ENCODE measurements around the gene CREM. TPM values are rescaled to one million over a fixed set of nuclear protein-coding genes. Genes with fewer than 3 reads are reported as not detected.

CREM gene
- total RNA-seq, 1 experiment from 2014 or later, result 31.8 TPM

DNA sequence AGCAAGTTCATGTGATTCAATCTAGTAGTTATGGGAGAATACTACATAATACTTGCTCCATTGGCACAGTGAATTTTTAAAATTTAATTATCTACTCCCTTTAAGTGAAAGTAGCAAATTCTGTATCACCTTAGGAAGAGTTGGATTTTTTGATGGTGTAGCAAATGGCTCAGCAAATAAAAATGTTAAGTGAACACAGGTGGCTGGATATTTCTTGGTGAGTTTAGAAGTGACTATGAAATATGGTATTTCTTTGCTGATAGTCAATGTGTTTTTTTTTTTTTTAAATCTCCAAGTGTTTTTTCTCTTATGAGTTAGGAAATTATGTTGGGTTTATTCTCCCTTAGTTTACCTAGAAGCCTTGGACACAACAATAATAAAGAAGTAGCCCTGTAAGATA, 67.8 kb downstream of the CREM start:
- Histone ChIP-seq H3K27me3 (ENCODE audit: control insufficient read depth, insufficient read depth, low read length) (no peaks in the 10 kb centered on the region), H3K36me3 (replicated peaks; ENCODE audit: control insufficient read depth, insufficient read depth, low read length) (no peaks in the 10 kb centered on the region), H3K4me3 (ENCODE audit: insufficient read depth, low read depth, low read length) (no peak overlapping the region)
- no peak for DNase-seq

DNA sequence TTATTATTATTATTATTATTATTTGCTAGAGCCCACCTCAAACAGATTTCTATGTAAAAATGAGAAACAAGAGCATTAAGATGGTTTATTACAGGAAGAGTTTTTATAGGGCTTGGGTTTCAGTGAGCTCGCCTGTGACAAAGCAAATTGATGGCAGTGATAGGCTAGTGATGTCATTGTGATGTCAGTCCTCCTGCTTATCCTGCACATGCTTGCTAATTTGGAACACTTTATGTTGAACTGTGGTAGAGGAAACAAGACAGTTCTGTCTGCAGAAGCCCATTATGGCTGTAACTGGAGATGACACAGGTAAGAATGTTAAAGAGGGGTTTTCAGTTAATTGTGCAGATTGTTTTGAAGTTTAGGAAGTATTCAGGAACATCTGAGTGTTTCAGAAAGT, 68.3 kb downstream of the CREM start:
- DNase-seq, result no peak
- no peaks in the 10 kb centered on the region for H3K27me3 ChIP-seq (ENCODE audit: control insufficient read depth, insufficient read depth, low read length)
- no peaks in the 10 kb centered on the region for H3K36me3 ChIP-seq (replicated peaks; ENCODE audit: control insufficient read depth, insufficient read depth, low read length)

GRCh38 chr10:35195361-35196306, 69.0 kb downstream of the CREM start:
- DNase-seq, result peak; percentile 68
- Histone ChIP-seq H3K4me3 (ENCODE audit: insufficient read depth, low read depth, low read length) (peak overlapping the region; percentile 39), H3K27me3 (ENCODE audit: control insufficient read depth, insufficient read depth, low read length) (no peaks in the 10 kb centered on the region), H3K36me3 (replicated peaks; ENCODE audit: control insufficient read depth, insufficient read depth, low read length) (no peaks in the 10 kb centered on the region)

More for the DNA sequence above, 68.3 kb downstream of the CREM start:
- H3K4me3 ChIP-seq (ENCODE audit: insufficient read depth, low read depth, low read length), result no peak overlapping the region

DNA sequence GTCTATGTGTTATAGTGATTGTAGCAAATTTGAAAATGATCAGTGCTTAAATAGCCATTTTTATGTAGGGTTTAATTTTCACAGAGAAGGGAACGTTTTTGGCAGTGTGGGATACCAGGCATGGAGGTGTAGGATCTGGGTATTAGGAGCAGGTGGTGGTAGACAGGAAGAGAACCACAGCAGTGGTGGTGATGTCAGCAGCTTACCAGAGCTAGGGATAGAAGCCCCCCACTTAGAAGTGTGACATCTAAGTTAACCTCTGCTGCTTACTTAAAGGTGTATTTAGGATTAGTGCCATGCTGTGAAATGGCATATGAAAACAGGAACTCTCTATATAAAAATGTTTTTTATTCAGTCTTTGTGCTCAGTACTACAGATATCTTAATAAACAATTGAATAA, 73.8 kb downstream of the CREM start:
- no peak overlapping the region for H3K4me3 ChIP-seq (ENCODE audit: insufficient read depth, low read depth, low read length)
- no peaks in the 10 kb centered on the region for H3K27me3 ChIP-seq (ENCODE audit: control insufficient read depth, insufficient read depth, low read length)
- no peak for DNase-seq

DNA sequence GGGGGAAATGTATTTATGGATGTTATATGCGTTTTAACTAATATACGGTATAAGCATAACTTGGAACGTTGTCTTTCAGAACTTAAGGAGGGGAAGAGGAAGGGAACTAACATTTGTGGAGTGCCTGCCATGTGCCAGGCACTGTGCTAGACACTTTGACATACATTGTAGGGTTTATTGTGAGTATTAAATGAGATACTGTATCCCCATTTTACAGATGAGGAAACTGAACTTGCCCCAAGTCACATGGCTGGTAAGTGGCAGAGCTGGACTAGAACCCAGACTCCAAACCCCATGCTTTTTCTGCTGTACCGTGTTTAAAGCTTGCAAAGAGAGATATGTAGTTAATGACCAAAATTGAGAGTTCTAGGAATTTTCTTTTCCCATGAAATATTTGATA, 74.6 kb downstream of the CREM start:
- Histone ChIP-seq H3K36me3 (replicated peaks; ENCODE audit: control insufficient read depth, insufficient read depth, low read length) (no peaks in the 10 kb centered on the region), H3K4me3 (ENCODE audit: insufficient read depth, low read depth, low read length) (no peak overlapping the region), H3K27me3 (ENCODE audit: control insufficient read depth, insufficient read depth, low read length) (no peaks in the 10 kb centered on the region)
- DNase-seq, result no peak

More for the DNA sequence above, 73.8 kb downstream of the CREM start:
- no peaks in the 10 kb centered on the region for H3K36me3 ChIP-seq (replicated peaks; ENCODE audit: control insufficient read depth, insufficient read depth, low read length)

DNA sequence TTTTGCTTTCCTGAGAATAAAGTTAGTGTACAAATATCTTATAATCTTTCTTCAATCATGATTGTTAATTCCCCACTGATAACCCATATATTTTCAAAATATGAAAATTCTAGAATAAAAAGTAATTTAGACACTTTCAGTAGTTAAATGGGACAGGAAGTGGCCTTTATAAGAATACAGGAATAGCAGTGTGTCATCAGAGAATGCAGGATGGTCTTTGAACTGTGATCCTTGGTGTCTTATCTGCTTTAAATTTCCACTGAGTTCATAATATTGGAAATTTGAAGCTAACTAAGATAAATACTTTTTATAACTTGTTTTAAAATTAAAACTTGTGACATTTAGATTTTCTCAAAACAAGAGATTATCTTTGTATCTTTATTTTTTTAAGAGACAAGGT, 75.4 kb downstream of the CREM start:
- Histone ChIP-seq H3K27me3 (ENCODE audit: control insufficient read depth, insufficient read depth, low read length) (no peaks in the 10 kb centered on the region), H3K4me3 (ENCODE audit: insufficient read depth, low read depth, low read length) (no peak overlapping the region), H3K36me3 (replicated peaks; ENCODE audit: control insufficient read depth, insufficient read depth, low read length) (no peaks in the 10 kb centered on the region)
- no peak for DNase-seq

DNA sequence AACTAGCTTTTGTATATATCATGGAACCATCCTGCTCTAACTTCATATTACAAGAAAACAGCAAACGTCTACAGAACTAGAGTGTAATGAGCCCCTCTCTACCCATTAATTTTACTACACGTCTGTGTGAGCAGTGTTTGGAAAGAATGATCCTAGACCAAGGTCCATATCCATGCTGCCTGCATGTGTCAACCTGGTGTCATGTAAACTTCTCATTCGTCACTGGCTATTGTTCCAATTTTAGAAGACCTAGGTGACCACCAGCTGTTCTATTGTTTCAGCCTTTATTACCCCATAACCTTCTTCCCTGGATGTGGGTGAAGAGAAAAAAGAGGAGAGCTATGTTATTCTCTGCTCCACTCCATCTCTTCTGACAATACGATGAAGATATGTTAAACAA, 77.1 kb downstream of the CREM start:
- no peak overlapping the region for H3K4me3 ChIP-seq (ENCODE audit: insufficient read depth, low read depth, low read length)
- H3K36me3 ChIP-seq (replicated peaks; ENCODE audit: control insufficient read depth, insufficient read depth, low read length), result no peaks in the 10 kb centered on the region
- DNase-seq, result no peak
- H3K27me3 ChIP-seq (ENCODE audit: control insufficient read depth, insufficient read depth, low read length), result no peaks in the 10 kb centered on the region

DNA sequence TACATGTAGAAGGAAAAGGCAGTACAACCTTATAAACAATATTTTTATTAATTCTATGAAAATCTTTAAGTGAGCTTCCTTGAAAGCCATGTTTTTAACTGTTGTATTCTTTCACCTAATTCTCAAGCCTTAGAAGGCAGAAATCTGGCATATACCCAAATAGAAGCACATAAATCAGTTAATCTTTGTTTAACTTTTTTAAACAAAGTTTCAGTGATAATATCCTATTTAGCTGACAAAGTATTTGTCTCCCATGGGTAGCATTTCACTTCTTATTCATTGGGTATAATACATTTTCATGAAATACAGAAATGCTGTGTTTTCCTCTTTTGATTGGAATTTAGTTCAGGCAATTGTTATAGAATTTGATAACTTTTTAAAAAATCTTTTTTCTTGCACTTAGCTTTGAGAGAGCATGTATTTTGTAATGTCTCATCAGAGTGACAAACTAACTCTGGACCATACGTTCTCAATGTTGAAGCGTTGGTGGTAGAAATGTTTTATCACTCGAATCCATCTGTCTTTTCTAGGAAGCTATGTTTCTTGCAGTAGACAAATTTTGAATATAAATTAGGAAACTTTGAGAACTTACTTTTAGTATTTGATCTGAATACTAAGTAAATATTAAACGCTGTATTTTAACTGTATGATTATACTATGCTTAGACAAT, 78.1 kb downstream of the CREM start:
- Histone ChIP-seq H3K36me3 (replicated peaks; ENCODE audit: control insufficient read depth, insufficient read depth, low read length) (no peaks in the 10 kb centered on the region; the same call in 1 of the 2 replicates), H3K27me3 (ENCODE audit: control insufficient read depth, insufficient read depth, low read length) (no peaks in the 10 kb centered on the region), H3K4me3 (ENCODE audit: insufficient read depth, low read depth, low read length) (no peak overlapping the region)
- no peak for DNase-seq

GRCh38 chr10:35206274-35206673, 79.6 kb downstream of the CREM start:
- Histone ChIP-seq H3K4me3 (ENCODE audit: insufficient read depth, low read depth, low read length) (no peak overlapping the region), H3K36me3 (replicated peaks; ENCODE audit: control insufficient read depth, insufficient read depth, low read length) (no peaks in the 10 kb centered on the region; the same call in 1 of the 2 replicates), H3K27me3 (ENCODE audit: control insufficient read depth, insufficient read depth, low read length) (no peaks in the 10 kb centered on the region)
- DNase-seq, result no peak

GRCh38 chr10:35208536-35208935, 81.9 kb downstream of the CREM start:
- Histone ChIP-seq H3K27me3 (ENCODE audit: control insufficient read depth, insufficient read depth, low read length) (no peaks in the 10 kb centered on the region), H3K36me3 (replicated peaks; ENCODE audit: control insufficient read depth, insufficient read depth, low read length) (no peaks in the 10 kb centered on the region; the same call in 1 of the 2 replicates), H3K4me3 (ENCODE audit: insufficient read depth, low read depth, low read length) (no peak overlapping the region)
- no peak for DNase-seq

GRCh38 chr10:35208949-35209613, 82.4 kb downstream of the CREM start:
- no peak for DNase-seq
- Histone ChIP-seq H3K27me3 (ENCODE audit: control insufficient read depth, insufficient read depth, low read length) (no peaks in the 10 kb centered on the region), H3K4me3 (ENCODE audit: insufficient read depth, low read depth, low read length) (no peak overlapping the region), H3K36me3 (replicated peaks; ENCODE audit: control insufficient read depth, insufficient read depth, low read length) (no peaks in the 10 kb centered on the region; the same call in 1 of the 2 replicates)

DNA sequence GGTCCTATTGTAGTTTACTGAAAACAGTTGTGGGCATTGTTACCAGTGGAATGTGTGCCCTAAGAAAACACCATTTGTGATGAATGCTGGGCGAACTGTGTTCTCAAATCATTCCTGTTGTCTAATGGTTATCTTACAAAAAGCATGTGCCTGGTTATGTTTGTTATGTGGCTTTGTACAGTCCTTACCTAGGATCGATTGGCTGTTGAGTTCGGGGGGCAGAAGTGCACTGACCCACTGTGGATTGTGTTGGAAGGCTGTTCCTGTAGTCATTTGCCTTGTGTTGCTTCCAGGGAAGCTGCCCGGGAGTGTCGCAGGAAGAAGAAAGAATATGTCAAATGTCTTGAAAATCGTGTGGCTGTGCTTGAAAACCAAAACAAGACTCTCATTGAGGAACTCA, 84.3 kb downstream of the CREM start:
- Histone ChIP-seq H3K27me3 (ENCODE audit: control insufficient read depth, insufficient read depth, low read length) (no peaks in the 10 kb centered on the region), H3K36me3 (replicated peaks; ENCODE audit: control insufficient read depth, insufficient read depth, low read length) (no peaks in the 10 kb centered on the region; the same call in 1 of the 2 replicates), H3K4me3 (ENCODE audit: insufficient read depth, low read depth, low read length) (no peak overlapping the region)
- no peak for DNase-seq

DNA sequence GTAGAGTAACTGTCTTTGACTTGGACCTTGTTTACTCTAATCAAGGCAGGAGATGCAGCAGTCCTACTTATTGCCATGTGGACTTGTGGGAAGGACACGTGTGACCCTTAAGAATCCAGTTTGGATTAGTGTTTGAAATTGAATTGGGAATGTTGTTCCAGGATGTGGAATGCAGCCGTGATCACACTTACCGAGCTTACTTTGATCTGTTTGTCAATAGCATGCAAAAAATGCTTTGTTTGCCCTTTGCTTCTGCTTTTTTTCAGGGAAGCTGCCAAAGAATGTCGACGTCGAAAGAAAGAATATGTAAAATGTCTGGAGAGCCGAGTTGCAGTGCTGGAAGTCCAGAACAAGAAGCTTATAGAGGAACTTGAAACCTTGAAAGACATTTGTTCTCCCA, 84.7 kb downstream of the CREM start:
- Histone ChIP-seq H3K4me3 (ENCODE audit: insufficient read depth, low read depth, low read length) (no peak overlapping the region), H3K36me3 (replicated peaks; ENCODE audit: control insufficient read depth, insufficient read depth, low read length) (no peaks in the 10 kb centered on the region; the same call in 1 of the 2 replicates), H3K27me3 (ENCODE audit: control insufficient read depth, insufficient read depth, low read length) (no peaks in the 10 kb centered on the region)
- DNase-seq, result no peak

- Histone ChIP-seq H3K36me3 (replicated peaks; ENCODE audit: control insufficient read depth, insufficient read depth, low read length) (no peaks in the 10 kb centered on the region; the same call in 1 of the 2 replicates), H3K27me3 (ENCODE audit: control insufficient read depth, insufficient read depth, low read length) (no peaks in the 10 kb centered on the region), H3K4me3 (ENCODE audit: insufficient read depth, low read depth, low read length) (no peak overlapping the region)
- DNase-seq, result no peak
Observed at GRCh38 chr10:35212856-35213255, 86.2 kb downstream of the CREM start.
